ENCODE measurements around the gene SEPTIN5. TPM values are rescaled to one million over a fixed set of nuclear protein-coding genes. Genes with fewer than 3 reads are reported as not detected.
"Not testable (repeated sequence)": the region's sequence is repeated elsewhere in the genome, so short reads cannot be mapped to it uniquely, and the experiment has no call there.

The SEPTIN5 gene
- total RNA-seq, 1 donor from 2014 or later, result not detected

GRCh38 chr22:19680911-19681862 is 33.1 kb upstream of the SEPTIN5 start:
- intact Hi-C loops (cut with micrococcal nuclease), result no loop called here

GRCh38 chr22:19681863-19682245 is 32.4 kb upstream of the SEPTIN5 start:
- intact Hi-C loops (cut with micrococcal nuclease), result no loop called here

GRCh38 chr22:19686946-19687345 is 27.4 kb upstream of the SEPTIN5 start:
- intact Hi-C loops (cut with micrococcal nuclease), result no loop called here

GRCh38 chr22:19687561-19688300 is 26.6 kb upstream of the SEPTIN5 start:
- intact Hi-C loops (cut with micrococcal nuclease), result no loop called here

- intact Hi-C loops (cut with micrococcal nuclease), result no loop called here
These were observed 25.7 kb upstream of the SEPTIN5 start for GRCh38 chr22:19688301-19689290.

GRCh38 chr22:19689408-19689807 is 24.9 kb upstream of the SEPTIN5 start:
- intact Hi-C loops (cut with micrococcal nuclease), result no loop called here

- intact Hi-C loops (cut with micrococcal nuclease), result no loop called here
These were observed 23.1 kb upstream of the SEPTIN5 start for GRCh38 chr22:19691007-19691720.

- intact Hi-C loops (cut with micrococcal nuclease), result no loop called here
These were observed 22.5 kb upstream of the SEPTIN5 start for GRCh38 chr22:19691721-19692341.

- intact Hi-C loops (cut with micrococcal nuclease), result no loop called here
These were observed 20.7 kb upstream of the SEPTIN5 start for GRCh38 chr22:19693581-19693980.

- intact Hi-C loops (cut with micrococcal nuclease), result no loop called here
These were observed 20.2 kb upstream of the SEPTIN5 start for GRCh38 chr22:19693981-19694670.

- intact Hi-C loops (cut with micrococcal nuclease), result no loop called here
These were observed 19.6 kb upstream of the SEPTIN5 start for GRCh38 chr22:19694696-19695095.

- intact Hi-C loops (cut with micrococcal nuclease), result no loop called here
These were observed 17.6 kb upstream of the SEPTIN5 start for GRCh38 chr22:19696504-19697276.

GRCh38 chr22:19697871-19698270 is 16.4 kb upstream of the SEPTIN5 start:
- intact Hi-C loops (cut with micrococcal nuclease), result not testable (repeated sequence)

- intact Hi-C loops (cut with micrococcal nuclease), result no loop called here
These were observed 13.4 kb upstream of the SEPTIN5 start for GRCh38 chr22:19700790-19701419.

GRCh38 chr22:19701420-19702145 is 12.7 kb upstream of the SEPTIN5 start:
- intact Hi-C loops (cut with micrococcal nuclease), result no loop called here

GRCh38 chr22:19703869-19704268 is 10.4 kb upstream of the SEPTIN5 start:
- intact Hi-C loops (cut with micrococcal nuclease), result no loop called here

GRCh38 chr22:19704355-19705015 is 9.8 kb upstream of the SEPTIN5 start:
- intact Hi-C loops (cut with micrococcal nuclease), result no loop called here
